Kidney glomerular epithelial cell (primary cell): ENCODE data around the gene ABHD6.
"Not testable (repeated sequence)": the region's sequence is repeated elsewhere in the genome, so short reads cannot be mapped to it uniquely, and the experiment has no call there.

ENCODE experiments used
- DNase-seq: peaks from one replicate; lab custom pipeline; 2025; lab: John Stamatoyannopoulos, UW

ABHD6 gene

DNA sequence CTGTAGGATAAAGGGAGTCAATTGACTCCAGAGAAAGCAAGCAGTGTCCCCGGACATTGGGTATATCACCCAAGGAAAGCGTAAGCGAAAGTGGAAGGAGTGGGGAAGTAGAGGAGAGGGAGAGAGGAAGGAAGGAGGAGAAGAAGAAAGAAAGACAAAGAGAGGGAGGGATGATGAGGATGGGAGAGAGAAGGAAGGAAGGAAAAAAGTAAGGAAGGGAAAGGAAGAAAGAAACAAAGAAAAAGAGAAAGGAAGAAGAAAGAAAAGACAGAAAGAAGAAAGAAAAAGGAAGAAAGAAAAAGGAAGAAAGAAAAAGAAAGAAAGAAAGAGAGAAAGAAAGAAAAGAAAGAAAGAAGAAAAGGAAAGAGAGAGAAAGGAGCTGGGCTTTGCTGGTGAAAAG lies 27.7 kb upstream of the ABHD6 start:
- DNase-seq, result no peak

DNA sequence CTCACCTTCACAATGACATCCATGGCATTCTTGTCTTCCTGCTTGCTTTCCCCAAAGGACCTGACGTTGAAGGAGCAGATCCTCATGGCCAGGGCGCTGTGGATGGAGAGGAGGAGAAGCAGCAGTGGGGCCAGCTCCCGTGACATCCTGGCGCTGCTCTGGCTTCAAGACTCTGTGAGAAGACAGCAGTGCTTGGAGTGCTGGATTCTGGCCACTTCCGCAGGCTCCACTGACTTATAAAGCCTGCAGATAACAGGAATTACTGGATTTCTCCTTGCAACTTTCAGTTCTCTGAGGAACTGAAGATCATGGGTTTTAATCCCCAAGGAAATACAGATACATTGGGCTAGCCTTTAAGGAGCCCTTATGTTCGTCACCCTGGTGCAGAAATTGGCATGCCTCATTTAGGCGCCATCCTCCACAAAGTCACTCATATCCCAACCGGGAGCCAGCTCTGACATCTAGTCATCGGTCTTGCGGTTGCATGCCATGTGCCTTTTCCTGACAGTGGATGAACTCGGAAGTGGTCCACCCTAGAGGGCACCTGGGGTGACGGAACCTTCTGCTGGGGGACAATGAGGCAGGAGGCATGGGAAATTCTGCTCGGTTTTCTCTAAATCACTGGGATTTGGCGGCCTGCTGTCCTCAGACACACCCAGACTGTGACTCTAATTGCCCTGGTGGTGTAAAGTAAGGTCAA lies 26.7 kb upstream of the ABHD6 start, which contains the start of gene DNASE1L3:
Gene DNASE1L3, minus strand, starts transcription at position 212 of the 700 bp plus-strand sequence. Its CDS starts 66 bp downstream, at position 146.
- DNase-seq, result no peak

GRCh38 chr3:58214484-58215316 lies 22.9 kb upstream of the ABHD6 start:
- no peak for DNase-seq

- DNase-seq, result no peak
Observed at GRCh38 chr3:58215317-58216025, 22.1 kb upstream of the ABHD6 start.

DNA sequence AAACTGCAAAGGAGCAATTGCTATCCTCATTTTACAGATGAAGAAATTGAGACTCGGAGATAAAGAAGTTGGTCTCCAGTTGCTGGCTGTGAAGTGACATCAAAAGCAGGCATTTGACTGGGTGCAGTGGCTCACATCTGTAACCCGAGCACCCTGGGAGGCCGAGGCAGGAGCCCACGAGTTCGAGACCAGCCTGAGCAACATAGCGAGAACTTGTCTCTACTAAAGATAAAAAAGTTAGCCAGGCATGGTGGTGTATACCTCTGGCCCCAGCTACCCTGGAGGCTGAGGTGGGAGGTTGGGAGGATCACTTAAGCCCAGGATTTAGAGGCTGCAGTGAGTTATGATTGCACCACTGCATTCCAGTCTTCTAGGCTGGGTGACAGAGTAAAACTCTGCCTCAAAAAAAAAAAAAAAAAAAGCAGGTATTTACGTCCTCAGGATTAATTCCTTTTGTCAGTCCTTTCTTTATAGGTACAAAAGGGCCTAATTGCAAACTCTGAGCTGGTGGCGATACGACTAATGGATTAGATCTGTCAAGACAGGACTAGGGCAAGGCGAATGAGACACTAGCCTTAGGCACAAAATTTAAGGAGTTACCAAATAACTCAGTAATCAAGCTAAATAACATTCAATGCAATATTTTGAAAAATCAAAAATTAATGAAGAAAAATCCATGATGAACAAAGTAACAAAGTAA lies 20.9 kb upstream of the ABHD6 start:
- no peak for DNase-seq

DNA sequence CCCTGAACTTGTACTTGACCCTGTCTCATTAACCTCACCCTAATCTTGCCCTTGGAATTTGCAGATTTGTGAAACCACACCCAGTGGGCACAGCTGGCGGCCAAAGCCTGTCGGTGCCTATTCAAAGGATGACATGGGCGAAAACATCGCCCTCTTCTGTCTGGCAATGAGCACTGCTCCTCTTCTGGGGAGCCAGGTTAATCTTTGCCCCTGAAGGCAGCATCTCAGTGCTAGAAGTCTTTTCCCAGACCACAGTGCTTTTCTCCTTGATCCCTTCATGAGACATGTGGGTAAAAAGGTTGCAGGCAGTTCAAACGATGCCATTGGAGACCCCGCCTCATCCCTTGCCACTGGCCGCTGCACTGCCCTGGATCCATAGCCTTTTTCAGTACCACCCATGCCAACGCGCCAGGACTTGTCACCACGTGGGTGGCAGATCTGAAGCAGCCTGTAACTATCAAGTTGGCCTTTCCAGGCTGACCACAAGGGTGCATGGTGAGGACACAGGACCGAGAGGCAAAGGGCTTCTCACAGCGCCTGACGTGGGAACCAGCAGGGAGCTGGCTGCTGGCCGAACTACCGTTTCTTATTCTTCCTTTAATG lies 20.3 kb upstream of the ABHD6 start:
- peak; percentile 52 for DNase-seq

GRCh38 chr3:58218904-58219303 lies 18.7 kb upstream of the ABHD6 start:
- DNase-seq, result no peak

DNA sequence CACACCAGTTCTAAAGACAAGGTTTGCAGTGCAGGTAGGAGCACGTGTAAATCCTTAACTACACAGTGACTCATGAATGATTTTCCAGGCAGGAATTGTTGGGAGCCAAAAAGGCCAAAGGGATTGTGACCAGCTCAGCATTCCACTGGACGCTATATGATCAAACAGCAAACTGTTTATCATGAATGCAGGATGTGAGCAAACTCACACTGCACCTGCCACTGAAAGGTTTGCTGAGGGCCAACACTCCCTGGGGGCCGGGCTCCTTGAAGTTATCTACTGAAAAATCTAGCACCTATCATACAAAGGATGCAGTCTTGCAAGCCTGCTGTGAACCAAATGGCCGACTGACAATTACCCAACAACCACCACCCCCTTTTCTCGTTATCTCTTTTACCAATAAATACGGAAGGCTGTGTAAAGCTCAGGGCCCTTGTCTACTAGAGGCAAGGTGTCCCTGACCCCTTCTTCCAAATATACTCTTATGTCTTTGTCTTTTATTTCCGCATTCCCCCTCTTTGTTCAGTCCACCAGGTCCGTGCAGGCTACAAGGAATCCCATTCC lies 15.3 kb upstream of the ABHD6 start:
- DNase-seq, result no peak

- DNase-seq, result no peak
Observed at GRCh38 chr3:58223855-58224254, 13.7 kb upstream of the ABHD6 start.

GRCh38 chr3:58227933-58228332 lies 9.7 kb upstream of the ABHD6 start:
- not testable (repeated sequence) for DNase-seq

DNA sequence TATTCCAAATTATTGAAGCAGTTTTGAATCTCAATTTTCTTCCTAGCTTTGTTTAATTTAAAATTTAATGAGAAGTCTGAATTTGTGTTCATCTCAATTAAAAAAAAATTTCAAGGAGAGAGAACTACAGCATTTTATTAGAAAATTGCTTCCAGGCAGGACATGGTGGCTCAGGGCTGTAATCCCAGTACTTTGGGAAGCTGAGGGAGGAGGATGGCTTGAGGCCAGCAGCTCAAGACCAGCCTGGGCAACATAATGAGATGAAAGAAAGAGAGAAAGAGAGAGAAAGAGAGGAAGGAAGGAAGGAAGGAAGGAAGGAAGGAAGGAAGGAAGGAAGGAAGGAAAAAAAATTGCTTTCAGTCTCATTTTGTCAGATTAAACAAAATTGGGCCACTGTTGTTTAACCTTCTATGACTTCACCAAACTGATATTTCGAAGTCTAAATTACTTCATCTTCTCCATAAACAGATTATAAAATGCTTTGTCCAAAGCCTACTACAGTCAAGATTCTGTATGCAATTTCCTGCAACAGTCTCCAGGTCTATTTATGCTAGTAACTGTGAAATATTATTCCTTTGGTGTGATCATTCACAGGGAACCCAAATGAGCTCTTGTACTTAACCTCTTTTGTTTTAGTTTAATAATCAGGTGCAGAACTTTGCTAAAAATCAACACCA lies 6.6 kb upstream of the ABHD6 start:
- DNase-seq, result no peak

- DNase-seq, result no peak
Observed at GRCh38 chr3:58231666-58232065, 5.9 kb upstream of the ABHD6 start.

- DNase-seq, result peak; percentile 13
Observed at GRCh38 chr3:58234516-58234931, 3.1 kb upstream of the ABHD6 start.

GRCh38 chr3:58235970-58236369 lies 1.6 kb upstream of the ABHD6 start:
- no peak for DNase-seq

DNA sequence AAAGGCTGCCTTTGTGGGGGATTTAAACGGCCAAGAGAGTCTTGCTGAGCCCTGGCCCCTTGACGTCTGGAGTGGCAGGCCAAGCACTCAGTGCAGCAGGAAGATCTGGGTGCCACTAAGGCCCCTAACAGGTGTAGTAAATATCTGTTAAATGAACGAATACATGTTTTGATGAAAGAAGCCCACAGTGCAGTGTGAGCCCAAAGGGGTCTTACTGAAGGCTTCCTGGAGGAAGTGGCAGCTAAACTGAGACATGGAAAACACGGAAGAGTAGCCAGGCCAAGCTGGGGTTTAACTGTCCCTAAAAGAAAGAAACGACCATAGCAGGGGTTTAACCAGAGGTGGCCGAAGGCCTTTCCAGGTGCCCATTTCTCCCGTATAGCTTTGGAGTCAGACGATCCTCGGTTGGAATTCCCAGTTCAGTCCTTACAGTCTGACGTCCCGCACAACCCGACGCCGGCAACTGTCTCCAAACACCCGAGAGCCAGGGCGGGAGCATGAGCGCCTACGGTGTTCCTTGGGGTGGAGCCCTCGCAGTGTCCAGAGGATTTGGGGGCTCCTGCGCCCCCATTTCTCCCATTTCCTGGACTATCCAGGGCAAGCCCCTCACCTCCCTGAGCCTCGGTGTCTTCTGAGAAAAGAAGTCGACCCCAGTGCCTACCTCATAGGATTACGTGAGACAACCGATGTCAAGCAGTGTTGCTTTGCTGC lies 910 bp upstream of the ABHD6 start:
- DNase-seq, result no peak

GRCh38 chr3:58237941-58238681 lies 519 bp downstream of the ABHD6 start:
- no peak for DNase-seq

- DNase-seq, result no peak
Observed at GRCh38 chr3:58238830-58239229, 1.2 kb downstream of the ABHD6 start.

DNA sequence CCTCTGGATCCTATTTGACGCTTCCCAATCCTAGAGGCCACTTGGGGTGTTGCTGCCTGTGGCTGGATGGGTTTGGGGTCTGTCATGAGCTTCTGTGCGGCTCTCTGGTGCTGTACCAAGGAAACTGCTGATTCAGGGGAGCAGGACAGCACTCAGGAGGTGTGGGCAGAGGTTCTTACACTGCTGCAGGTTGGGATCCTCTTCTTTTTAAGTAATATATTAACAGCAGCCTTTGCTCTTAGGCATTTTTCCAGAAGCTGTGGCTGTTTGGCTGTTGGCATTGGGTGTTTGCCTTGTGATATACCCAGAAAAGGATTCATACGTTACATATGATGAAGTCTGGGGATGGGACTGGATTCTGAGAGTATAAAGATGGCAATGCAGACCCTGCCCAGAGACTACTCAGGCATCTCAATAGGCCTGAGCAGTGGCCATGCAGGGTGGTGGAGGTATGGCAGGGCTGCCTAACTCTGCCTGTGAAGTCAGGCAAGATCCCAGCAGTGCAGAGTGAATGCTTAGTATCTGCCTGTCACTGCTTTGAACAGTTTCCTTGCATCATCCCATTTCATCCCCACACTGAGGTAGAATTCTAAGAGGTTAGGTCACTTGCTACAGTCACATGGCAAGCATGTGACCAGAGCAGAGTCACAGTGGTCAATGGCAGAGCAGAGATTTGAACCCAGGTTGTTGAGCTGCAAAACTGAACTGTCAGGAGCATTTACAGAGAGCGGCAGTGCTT lies 3.9 kb downstream of the ABHD6 start:
- no peak for DNase-seq

DNA sequence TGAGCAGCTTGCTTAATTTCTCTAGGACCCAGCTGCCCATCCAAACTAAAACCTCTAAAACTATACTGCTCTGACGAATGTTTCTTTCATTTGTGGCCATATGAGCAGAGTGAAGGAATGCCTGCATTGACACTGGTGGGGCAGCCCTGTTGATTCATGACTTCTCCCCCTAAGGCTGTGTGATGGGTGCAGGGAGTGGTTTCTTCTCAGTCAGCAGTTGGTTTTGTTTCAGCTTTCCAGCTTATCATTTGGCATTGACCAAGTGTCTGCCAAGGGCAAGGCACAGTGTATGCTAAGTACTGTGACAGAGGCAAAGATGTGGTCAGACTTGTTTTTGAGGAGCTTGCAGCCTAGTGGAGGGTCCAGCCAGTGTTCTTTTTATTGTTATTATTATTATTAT lies 4.7 kb downstream of the ABHD6 start:
- no peak for DNase-seq
